Measurements from ENCODE around the gene CORO2B. TPM values are rescaled to one million over a fixed set of nuclear protein-coding genes. Genes with fewer than 3 reads are reported as not detected.

Gene CORO2B
- total RNA-seq, 1 donor from 2014 or later: 11.0 TPM

DNA sequence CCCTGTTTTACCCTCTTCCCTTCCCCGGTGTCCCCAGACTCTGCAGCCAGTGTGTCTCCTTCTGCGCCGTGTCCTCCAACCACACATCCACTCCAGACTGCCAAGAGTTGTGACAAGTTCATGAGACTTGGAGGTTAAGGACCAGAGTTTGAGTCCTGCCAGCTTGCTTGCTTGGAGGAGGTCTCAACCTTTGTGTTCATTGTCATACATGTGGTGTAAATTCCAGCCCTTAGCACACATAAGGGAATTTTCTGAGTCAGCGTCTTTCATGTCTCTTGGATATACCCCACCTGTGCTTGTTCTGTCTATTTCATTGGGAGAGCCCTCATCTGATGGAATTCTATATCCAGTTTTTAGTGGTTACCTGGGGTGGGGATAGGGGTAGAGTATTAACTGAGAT is 13.3 kb downstream of the CORO2B start:
- Histone ChIP-seq H3K27ac (no peak overlapping the region), H3K27me3 (no peaks in the 10 kb centered on the region), H3K4me1 (peaks cover 0 to 15% of the 10 kb centered on the region in 2 donors), H3K36me3 (no peaks in the 10 kb centered on the region), H3K9me3 (no peaks in the 10 kb centered on the region), H3K4me3 (no peak overlapping the region)
- no peak for DNase-seq (ENCODE audit: low spot score in 2 of 2)
- intact Hi-C loops (cut with DNase I): no loop called here
- TF ChIP-seq, protein P1, sequence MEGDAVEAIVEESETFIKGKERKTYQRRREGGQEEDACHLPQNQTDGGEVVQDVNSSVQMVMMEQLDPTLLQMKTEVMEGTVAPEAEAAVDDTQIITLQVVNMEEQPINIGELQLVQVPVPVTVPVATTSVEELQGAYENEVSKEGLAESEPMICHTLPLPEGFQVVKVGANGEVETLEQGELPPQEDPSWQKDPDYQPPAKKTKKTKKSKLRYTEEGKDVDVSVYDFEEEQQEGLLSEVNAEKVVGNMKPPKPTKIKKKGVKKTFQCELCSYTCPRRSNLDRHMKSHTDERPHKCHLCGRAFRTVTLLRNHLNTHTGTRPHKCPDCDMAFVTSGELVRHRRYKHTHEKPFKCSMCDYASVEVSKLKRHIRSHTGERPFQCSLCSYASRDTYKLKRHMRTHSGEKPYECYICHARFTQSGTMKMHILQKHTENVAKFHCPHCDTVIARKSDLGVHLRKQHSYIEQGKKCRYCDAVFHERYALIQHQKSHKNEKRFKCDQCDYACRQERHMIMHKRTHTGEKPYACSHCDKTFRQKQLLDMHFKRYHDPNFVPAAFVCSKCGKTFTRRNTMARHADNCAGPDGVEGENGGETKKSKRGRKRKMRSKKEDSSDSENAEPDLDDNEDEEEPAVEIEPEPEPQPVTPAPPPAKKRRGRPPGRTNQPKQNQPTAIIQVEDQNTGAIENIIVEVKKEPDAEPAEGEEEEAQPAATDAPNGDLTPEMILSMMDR (IDR thresholded peaks at IDR 0.05): no peak

DNA sequence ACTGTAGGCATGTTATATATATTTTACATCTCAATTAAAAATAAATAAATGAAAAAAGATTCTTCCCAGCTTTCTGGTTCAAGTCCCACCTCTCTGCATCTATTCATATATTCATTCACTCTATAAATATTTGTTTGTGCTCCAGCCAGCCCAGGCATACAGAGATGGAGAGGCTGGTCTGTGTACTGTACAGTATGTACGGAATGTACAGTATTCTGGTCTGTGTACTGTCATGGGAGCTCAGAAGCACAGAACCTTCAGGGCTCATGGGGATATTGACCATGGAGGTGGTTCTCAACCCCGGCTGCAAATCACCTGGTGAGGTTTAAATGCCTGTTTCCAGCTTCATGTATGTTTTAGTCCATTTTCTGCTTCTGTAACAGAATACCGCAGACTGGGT is 13.8 kb downstream of the CORO2B start:
- H3K36me3 ChIP-seq: no peaks in the 10 kb centered on the region
- H3K9me3 ChIP-seq: no peaks in the 10 kb centered on the region
- no peak for DNase-seq (ENCODE audit: low spot score in 2 of 2)
- TF ChIP-seq, protein P1 (IDR thresholded peaks at IDR 0.05): no peak
- intact Hi-C loops (cut with DNase I): no loop called here
- no peak overlapping the region for H3K4me3 ChIP-seq
- no peak overlapping the region for H3K27ac ChIP-seq
- H3K4me1 ChIP-seq: peaks cover 0 to 15% of the 10 kb centered on the region in 2 donors
- no peaks in the 10 kb centered on the region for H3K27me3 ChIP-seq

DNA sequence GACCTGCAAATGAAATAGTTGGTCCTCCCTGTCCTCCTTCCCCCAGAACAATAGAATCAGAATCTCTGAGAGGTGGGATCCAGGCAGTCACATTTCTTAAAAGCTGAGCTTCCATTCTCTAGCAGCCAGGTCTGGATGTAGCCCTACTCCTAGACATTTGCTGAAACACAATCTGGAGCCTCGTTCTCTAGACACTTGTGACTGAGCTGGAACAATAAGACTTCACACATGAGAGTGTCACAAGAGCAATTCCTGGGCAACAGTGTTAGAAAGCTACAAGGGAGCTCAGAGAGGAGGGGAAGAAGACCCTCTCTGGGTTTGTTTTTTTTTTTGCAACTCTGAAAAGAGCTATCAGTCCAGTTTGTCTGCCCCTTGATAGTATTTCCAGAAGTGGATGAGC is 14.5 kb downstream of the CORO2B start:
- no peak overlapping the region for H3K27ac ChIP-seq
- intact Hi-C loops (cut with DNase I): no loop called here
- no peak overlapping the region for H3K4me3 ChIP-seq
- no peaks in the 10 kb centered on the region for H3K36me3 ChIP-seq
- H3K4me1 ChIP-seq: peaks cover 4 to 21% of the 10 kb centered on the region in 2 donors
- TF ChIP-seq, protein P1 (IDR thresholded peaks at IDR 0.05): no peak
- no peaks in the 10 kb centered on the region for H3K9me3 ChIP-seq
- no peaks in the 10 kb centered on the region for H3K27me3 ChIP-seq
- no peak for DNase-seq (ENCODE audit: low spot score in 2 of 2)

DNA sequence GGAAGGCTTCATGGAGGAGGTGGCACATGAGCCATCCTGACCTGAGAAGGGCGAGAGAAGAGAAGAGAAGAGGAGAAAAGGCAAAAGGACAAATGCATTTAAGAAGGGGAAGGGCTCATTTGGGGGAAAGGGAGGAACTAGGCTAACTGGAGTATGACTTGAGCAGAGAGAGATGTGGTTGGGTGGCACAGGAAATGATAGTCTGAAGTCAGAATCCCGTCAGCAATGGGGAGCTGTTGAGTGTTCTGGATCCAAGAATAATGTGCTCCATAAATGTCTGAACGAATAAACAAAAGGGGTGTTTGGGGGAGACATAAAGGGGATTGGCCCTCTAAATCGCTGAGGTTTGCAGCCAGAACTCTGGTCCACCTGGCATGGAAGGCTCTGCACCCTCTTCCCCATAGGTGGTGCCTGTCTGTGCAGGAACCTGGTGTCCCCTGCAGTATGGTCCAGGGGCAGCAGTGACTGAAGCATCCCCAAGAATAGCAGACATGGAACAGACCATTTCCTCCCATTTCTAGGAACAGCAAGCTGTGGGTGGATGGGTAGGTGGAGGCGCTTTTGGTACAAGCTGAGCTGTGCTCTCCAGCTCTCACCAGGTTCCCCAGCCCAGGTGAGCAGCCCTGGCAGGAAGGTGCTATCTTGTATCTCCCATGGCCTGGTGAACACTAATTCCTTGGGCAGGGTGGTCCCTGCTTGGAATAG is 15.2 kb downstream of the CORO2B start:
- Histone ChIP-seq H3K27ac (no peak overlapping the region), H3K27me3 (no peaks in the 10 kb centered on the region), H3K36me3 (no peaks in the 10 kb centered on the region), H3K4me3 (no peak overlapping the region), H3K9me3 (no peaks in the 10 kb centered on the region), H3K4me1 (peaks cover 7 to 26% of the 10 kb centered on the region in 2 donors)
- TF ChIP-seq, protein P1 (IDR thresholded peaks at IDR 0.05): no peak
- DNase-seq (ENCODE audit: low spot score in 2 of 2): no peak
- intact Hi-C loops (cut with DNase I): no loop called here

DNA sequence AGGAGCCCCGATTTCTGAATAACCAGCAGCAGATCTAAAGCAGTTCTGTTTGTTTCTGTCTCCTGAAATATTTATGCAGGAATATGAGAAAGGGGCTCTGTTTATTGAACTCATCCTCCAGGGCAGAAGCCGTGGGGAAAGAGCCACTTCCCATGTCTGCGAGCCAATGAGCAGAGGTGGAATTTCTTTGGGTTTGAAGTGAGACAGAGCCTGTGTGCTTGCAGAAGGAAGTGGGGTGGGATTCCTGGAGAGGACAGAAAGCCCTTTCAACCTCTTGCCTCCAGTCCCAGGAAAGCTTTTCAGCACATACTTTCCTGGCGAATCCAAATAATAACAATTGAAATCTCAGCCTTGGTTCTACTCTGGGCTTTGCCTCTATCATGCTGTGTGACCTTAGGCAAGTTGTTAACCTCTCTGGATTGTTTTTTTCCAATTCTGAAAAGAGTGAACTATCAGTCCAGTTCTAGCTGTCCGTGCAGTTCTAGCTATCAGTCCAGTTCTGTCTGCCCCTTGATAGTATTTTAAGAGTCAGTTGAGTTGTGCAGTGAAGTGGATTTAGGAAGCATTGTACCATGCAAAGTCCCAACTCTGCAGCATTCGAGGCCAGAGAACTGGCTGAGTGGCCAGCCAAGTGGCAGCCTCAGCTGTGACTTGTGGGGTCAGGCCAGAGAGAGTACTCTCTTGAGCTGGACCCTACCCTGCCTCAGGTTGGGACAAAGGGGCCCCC is 15.9 kb downstream of the CORO2B start:
- Histone ChIP-seq H3K36me3 (no peaks in the 10 kb centered on the region), H3K27ac (no peak overlapping the region), H3K4me3 (no peak overlapping the region), H3K9me3 (no peaks in the 10 kb centered on the region), H3K4me1 (peaks cover 7 to 23% of the 10 kb centered on the region in 2 donors), H3K27me3 (no peaks in the 10 kb centered on the region)
- TF ChIP-seq, protein P1 (IDR thresholded peaks at IDR 0.05): no peak
- intact Hi-C loops (cut with DNase I): no loop called here
- no peak for DNase-seq (ENCODE audit: low spot score in 2 of 2)

Measured in ascending aorta (tissue), 2 donors.